NCI-H146 treated with DMSO at 0.1 percent for 48 hours (cell line): ENCODE results near the gene BSDC1.
A peak's percentile ranks its signal among the peaks of the same experiment; 100 is the strongest.

Experiments used
- DNase-seq: peaks from one replicate; lab custom pipeline; 2025; ENCODE audit not compliant: unreplicated experiment; lab: John Stamatoyannopoulos, UW

BSDC1 gene

GRCh38 chr1:32338637-32339145, 55.5 kb downstream of the BSDC1 start:
- DNase-seq = no peak

- DNase-seq = no peak
These were observed 56.2 kb downstream of the BSDC1 start for GRCh38 chr1:32337855-32338636.

- no peak for DNase-seq
These were observed 57.1 kb downstream of the BSDC1 start for GRCh38 chr1:32336963-32337675.

GRCh38 chr1:32336591-32336932, 57.7 kb downstream of the BSDC1 start:
- DNase-seq = no peak

- DNase-seq = peak; percentile 13
These were observed 58.3 kb downstream of the BSDC1 start, which contains the start of gene MARCKSL1 for GRCh38 chr1:32335790-32336590. Gene MARCKSL1, minus strand, starts transcription at chr1:32336233. Its CDS starts 200 bp downstream, at chr1:32336033.

- no peak for DNase-seq
These were observed 58.8 kb downstream of the BSDC1 start for GRCh38 chr1:32335535-32335789.

GRCh38 chr1:32334864-32335534, 59.2 kb downstream of the BSDC1 start:
- no peak for DNase-seq

- DNase-seq = no peak
These were observed 59.9 kb downstream of the BSDC1 start for GRCh38 chr1:32334274-32334861.

- DNase-seq = no peak
These were observed 60.8 kb downstream of the BSDC1 start for GRCh38 chr1:32333251-32333963.

GRCh38 chr1:32332290-32333079, 61.8 kb downstream of the BSDC1 start:
- DNase-seq = no peak

GRCh38 chr1:32331549-32331948, 62.7 kb downstream of the BSDC1 start:
- no peak for DNase-seq

- no peak for DNase-seq
These were observed 63.6 kb downstream of the BSDC1 start for GRCh38 chr1:32330558-32331151.

GRCh38 chr1:32329931-32330466, 64.2 kb downstream of the BSDC1 start:
- no peak for DNase-seq

- DNase-seq = no peak
These were observed 67.0 kb downstream of the BSDC1 start for GRCh38 chr1:32327204-32327603.

- DNase-seq = no peak
These were observed 72.4 kb downstream of the BSDC1 start for GRCh38 chr1:32321712-32322291.

- no peak for DNase-seq
These were observed 75.9 kb downstream of the BSDC1 start for GRCh38 chr1:32318127-32318869.

- no peak for DNase-seq
These were observed 77.4 kb downstream of the BSDC1 start for GRCh38 chr1:32316903-32317277.
